Endothelial cell of umbilical vein (primary cell): ENCODE data around the gene PADI1. TPM values are rescaled to one million over a fixed set of nuclear protein-coding genes. Genes with fewer than 3 reads are reported as not detected.
A peak's percentile ranks its signal among the peaks of the same experiment; 100 is the strongest.

ENCODE experiments used
- BruUV-seq: library from RNA; stranded (reverse); fragments of 400-500 nt; replicated peaks from 2 replicates; lab custom pipeline; 2021; lab: Mats Ljungman, UMichigan
- CTCF ChIA-PET: fragments of 300-600, 350-600 bp; sonication (Branson Sonifier 250); formaldehyde crosslinking; loops from one replicate; lab custom pipeline; 2021; ENCODE audit warnings: antibody characterized with exemption, inconsistent platforms; lab: Charles Lee
- POLR2A ChIA-PET: fragments of 300-600, 350-600 bp; sonication (Branson Sonifier 250); formaldehyde crosslinking; loops from one replicate; lab custom pipeline; 2021; ENCODE audit warnings: antibody characterized with exemption, inconsistent platforms; lab: Charles Lee
- DNase-seq: peaks from one replicate; pipeline ENCODE4 v3.0.0-alpha.2; 2011; ENCODE audit warnings: low read depth, low spot score
- FAIRE-seq: peaks from 2 replicates; lab custom pipeline; 2011; peaks lifted over from hg19 to GRCh38; lab: Jason Lieb, UNC
- H2AFZ ChIP-seq: 2 replicates; pipeline ENCODE4 v1.6.0; 2012; ENCODE audit warnings: low read depth, low read length, control low read depth, inconsistent platforms
- H3K27ac ChIP-seq: 2 replicates; pipeline ENCODE4 v1.5.1; 2011; ENCODE audit warnings: low read depth, mild to moderate bottlenecking, control low read depth, low read length, moderate library complexity; ENCODE audit not compliant: insufficient read depth
- H3K27me3 ChIP-seq, 2 experiments: 2 replicates each; pipeline versions ENCODE4 v1.6.0 to v1.6.1; 2011; ENCODE audit warnings: low read length in 2 of 2, mixed read lengths in 1 of 2; ENCODE audit not compliant: control insufficient read depth in 2 of 2, insufficient read depth in 2 of 2
- H3K36me3 ChIP-seq, 2 experiments: 2 replicates in 1 of 2; 3 replicates in 1 of 2; pipeline ENCODE4 v1.5.1; 2011; ENCODE audit warnings: low read length in 2 of 2, mild to moderate bottlenecking in 1 of 2, moderate library complexity in 1 of 2; ENCODE audit not compliant: control insufficient read depth in 2 of 2, insufficient read depth in 2 of 2; ENCODE audit errors: extremely low read depth in 1 of 2
- H3K4me1 ChIP-seq: 3 replicates; pipeline ENCODE4 v1.5.1; 2011; ENCODE audit warnings: mild to moderate bottlenecking, low read length; ENCODE audit not compliant: control insufficient read depth, insufficient read depth; ENCODE audit errors: extremely low read depth
- H3K4me2 ChIP-seq: 2 replicates; pipeline ENCODE4 v1.6.1; 2011; ENCODE audit warnings: low read length, control low read depth, mixed read lengths; ENCODE audit not compliant: insufficient read depth
- H3K4me3 ChIP-seq, 3 experiments: fragments of 200-600 bp in 1 of 3; sonication (generic), shearing (Covaris generic) in 1 of 3; replicated peaks in 1 of 3; 2 replicates each; pipeline ENCODE4 v1.5.1; 2011 to 2016; ENCODE audit warnings: control low read depth in 3 of 3, low read length in 3 of 3, mild to moderate bottlenecking in 2 of 3, inconsistent platforms in 1 of 3, low read depth in 1 of 3, moderate library complexity in 1 of 3; ENCODE audit not compliant: insufficient read depth in 1 of 3
- H3K79me2 ChIP-seq: 2 replicates; pipeline ENCODE4 v1.6.0; 2012; ENCODE audit warnings: low read length, inconsistent platforms; ENCODE audit not compliant: control insufficient read depth, insufficient read depth
- H3K9ac ChIP-seq: replicated peaks from 2 replicates; pipeline ENCODE3; 2011; ENCODE audit warnings: low read length, control low read depth; ENCODE audit not compliant: insufficient read depth; ENCODE audit errors: extremely low read depth
- H3K9me1 ChIP-seq: replicated peaks from 3 replicates; pipeline ENCODE4 v1.6.0; 2011; ENCODE audit warnings: mild to moderate bottlenecking, low read length; ENCODE audit not compliant: control insufficient read depth, insufficient read depth; ENCODE audit errors: extremely low read depth
- H3K9me3 ChIP-seq: replicated peaks from 2 replicates; pipeline ENCODE4 v1.5.1; 2012; ENCODE audit warnings: low read length, inconsistent platforms; ENCODE audit not compliant: control insufficient read depth, insufficient read depth
- H4K20me1 ChIP-seq: replicated peaks from 2 replicates; pipeline ENCODE3; 2011; ENCODE audit warnings: mild to moderate bottlenecking, low read length; ENCODE audit not compliant: control insufficient read depth, insufficient read depth; ENCODE audit errors: extremely low read depth
- CTCF ChIP-seq, 2 donors: IDR thresholded peaks; 1 replicate in 1 of 2; 2 replicates in 1 of 2; pipeline ENCODE4 v1.5.1; 2011; ENCODE audit warnings: low read length in 2 of 2, mild to moderate bottlenecking in 2 of 2, moderate library complexity in 2 of 2, control low read depth in 1 of 2, inconsistent platforms in 1 of 2, low read depth in 1 of 2; ENCODE audit not compliant: insufficient read depth in 1 of 2; ENCODE audit errors: extremely low read depth in 1 of 2
- EZH2 ChIP-seq: IDR thresholded peaks from 2 replicates; pipeline ENCODE4 v1.6.1; 2012; ENCODE audit warnings: borderline replicate concordance, low read depth, mild to moderate bottlenecking, moderate library complexity, low read length, inconsistent platforms; ENCODE audit not compliant: severe bottlenecking
- FOS ChIP-seq: IDR thresholded peaks from 2 replicates; pipeline ENCODE4 v1.6.1; 2011; ENCODE audit warnings: mild to moderate bottlenecking, low read length, moderate library complexity, borderline replicate concordance; ENCODE audit not compliant: insufficient read depth
- GATA2 ChIP-seq: IDR thresholded peaks from 2 replicates; pipeline ENCODE4 v1.7.0; 2011; ENCODE audit warnings: low read depth, mild to moderate bottlenecking, moderate library complexity, mixed read lengths, low read length; ENCODE audit not compliant: insufficient read length, insufficient read depth
- JUN ChIP-seq: IDR thresholded peaks from 2 replicates; pipeline ENCODE4 v1.6.1; 2011; ENCODE audit warnings: borderline replicate concordance, low read depth; ENCODE audit not compliant: insufficient read length, insufficient read depth
- MAX ChIP-seq: IDR thresholded peaks from 2 replicates; pipeline ENCODE4 v1.6.1; 2011; ENCODE audit not compliant: insufficient read depth, insufficient read length
- MYC ChIP-seq: IDR thresholded peaks from one replicate; pipeline ENCODE4 v1.6.1; 2011; ENCODE audit warnings: mild to moderate bottlenecking, low read depth, low read length
- POLR2A ChIP-seq: IDR thresholded peaks from 2 replicates; pipeline ENCODE4 v1.6.1; 2012; ENCODE audit warnings: low read depth, mild to moderate bottlenecking, control low read depth, low read length
- POLR2AphosphoS5 ChIP-seq: IDR thresholded peaks from 2 replicates; pipeline ENCODE4 v1.6.1; 2012; ENCODE audit warnings: low read depth, mild to moderate bottlenecking, control low read depth, low read length, moderate library complexity; ENCODE audit not compliant: insufficient read depth
- dilution Hi-C: fragments of 300-500 bp; cut with MboI; formaldehyde crosslinking; loops from one replicate; pipeline ENCODE4 v1.15.0; 2019; ENCODE audit warnings: low sequenced_read_pairs; ENCODE audit not compliant: extremely low pct_ligation_motif_present
- intact Hi-C: fragments of 100-400 bp; cut with micrococcal nuclease; formaldehyde crosslinking; loops from one replicate; pipeline ENCODE4 v1.10.0; 2022
- polyA plus RNA-seq, 4 experiments: library from polyadenylated mRNA; depleted of rRNA in 3 of 4; stranded (reverse) in 3 of 4; unstranded in 1 of 4; fragments of >200 nt; gene quantifications; 2 replicates each; pipeline versions ENCODE4 v1.2.1 to v1.2.3, GENCODE V29; 2011 to 2012; ENCODE audit warnings: missing spikeins in 1 of 4
- total RNA-seq: library from RNA; stranded (reverse); gene quantifications from 2 replicates; pipeline ENCODE4 v1.2.3, GENCODE V29; 2021

PADI1 gene
- total and polyA plus RNA-seq, 2 donors (not counting 3 experiments of a cell fraction or from before 2014, with no cell fraction given): 0.01 TPM; not detected in 1

- no peaks in the 10 kb centered on the region for H4K20me1 ChIP-seq
- peak; percentile 95 for FAIRE-seq
- dilution Hi-C loops (no loop called here), intact Hi-C loops (loop anchor here (5.0 to 10.0 kb wide), 2 partner anchors 165 to 287 kb away; no protein-coding TSS in a partner anchor)
- no peaks in the 10 kb centered on the region for H3K9me3 ChIP-seq
- H3K27ac ChIP-seq: no peak overlapping the region
- no peak overlapping the region for H3K4me3 ChIP-seq
- H3K79me2 ChIP-seq: no peaks in the 10 kb centered on the region
- CTCF ChIA-PET: interaction anchor here (1.0 to 8.7 kb wide), 7 partner anchors 10 to 179 kb away, joined by 3 to 261 read pairs (median 4); partner anchors contain the start of gene PADI3
- H3K9ac ChIP-seq: no peak overlapping the region
- H3K27me3 ChIP-seq: peaks cover 4 to 8% of the 10 kb centered on the region in 2 experiments
- peak; percentile 73 for DNase-seq
- peaks cover 1% of the 10 kb centered on the region for H3K4me1 ChIP-seq
- BruUV-seq: no TSS peak
- no peak overlapping the region for H2AFZ ChIP-seq
- no peak overlapping the region for H3K4me2 ChIP-seq
- no peaks in the 10 kb centered on the region for H3K36me3 ChIP-seq
- H3K9me1 ChIP-seq: no peaks in the 10 kb centered on the region
- POLR2A ChIA-PET: no interaction called here
- no peak for TF ChIP-seq POLR2AphosphoS5
- TF ChIP-seq CTCF (IDR thresholded peaks at IDR 0.05; ENCODE audit: extremely low read depth in 1 of 2, insufficient read depth in 1 of 2, low read depth in 1 of 2, low read length in 2 of 2): no peak
- no peak for TF ChIP-seq FOS
- no peak for TF ChIP-seq MAX
- TF ChIP-seq JUN: no peak
- TF ChIP-seq MYC: no peak
- no peak for TF ChIP-seq GATA2
- TF ChIP-seq POLR2A: no peak
- TF ChIP-seq EZH2: no peak
Observed at GRCh38 chr1:17239420-17239819, 34.5 kb downstream of the PADI1 start.
